Neural cell (in vitro differentiated cells): ENCODE measurements around the gene FRMPD4. TPM values are rescaled to one million over a fixed set of nuclear protein-coding genes. Genes with fewer than 3 reads are reported as not detected.

Source experiments
- H2AFZ ChIP-seq: fragments of 200-600, 300-800 bp; sonication (generic), shearing (Covaris generic); 2 replicates; pipeline ENCODE4 v1.6.0; 2014; ENCODE audit warnings: low read depth, mild to moderate bottlenecking, antibody characterized with exemption, low read length, moderate library complexity
- H3F3A ChIP-seq: fragments of 200-600 bp; shearing (Covaris generic); 2 replicates; pipeline ENCODE4 v1.6.1; 2016; ENCODE audit warnings: mild to moderate bottlenecking, moderate library complexity, mixed read lengths, antibody characterized with exemption, low read length; ENCODE audit not compliant: insufficient read depth, poor library complexity, severe bottlenecking
- H3K27ac ChIP-seq: fragments of 200-600, 300-800 bp; sonication (generic), shearing (Covaris generic); 2 replicates; pipeline ENCODE4 v1.5.1; 2014; ENCODE audit warnings: mild to moderate bottlenecking, low read length, moderate library complexity
- H3K27me3 ChIP-seq: fragments of 300-800, 200-600 bp; sonication (generic), shearing (Covaris generic); 2 replicates; pipeline ENCODE4 v1.6.0; 2014; ENCODE audit warnings: mild to moderate bottlenecking, low read depth, low read length, moderate library complexity; ENCODE audit not compliant: insufficient read depth
- H3K36me3 ChIP-seq: fragments of 300-800, 200-600 bp; sonication (generic), shearing (Covaris generic); 2 replicates; pipeline ENCODE4 v1.5.1; 2014; ENCODE audit warnings: mild to moderate bottlenecking, antibody characterized with exemption, low read length, moderate library complexity; ENCODE audit not compliant: insufficient read depth
- H3K4me2 ChIP-seq: fragments of 300-800, 200-600 bp; sonication (generic), shearing (Covaris generic); 2 replicates; pipeline ENCODE4 v1.6.0; 2014; ENCODE audit warnings: mild to moderate bottlenecking, low read length
- H3K4me3 ChIP-seq: fragments of 300-800, 200-600 bp; sonication (generic), shearing (Covaris generic); 2 replicates; pipeline ENCODE4 v1.5.1; 2014; ENCODE audit warnings: mild to moderate bottlenecking, low read length, moderate library complexity
- H3K79me2 ChIP-seq: fragments of 200-600 bp; shearing (Covaris generic); replicated peaks from 2 replicates; pipeline ENCODE4 v1.6.0; 2014; ENCODE audit warnings: mild to moderate bottlenecking, low read length, moderate library complexity; ENCODE audit not compliant: insufficient read depth
- H3K9ac ChIP-seq: fragments of 300-800, 200-600 bp; sonication (generic), shearing (Covaris generic); 2 replicates; pipeline ENCODE4 v1.6.1; 2016; ENCODE audit warnings: mild to moderate bottlenecking, low read length, mixed read lengths
- H3K9me2 ChIP-seq: fragments of 200-600 bp; shearing (Covaris generic); 2 replicates; pipeline ENCODE4 v1.6.1; 2016; ENCODE audit warnings: mild to moderate bottlenecking, low read length, mixed read lengths; ENCODE audit not compliant: insufficient read depth
- H3K9me3 ChIP-seq: fragments of 200-600, 300-800 bp; sonication (generic), shearing (Covaris generic); 2 replicates; pipeline ENCODE4 v1.6.1; 2016; ENCODE audit warnings: mild to moderate bottlenecking, mixed run types, low read length, moderate library complexity, mixed read lengths
- H4K20me1 ChIP-seq: fragments of 200-600 bp; shearing (Covaris generic); 2 replicates; pipeline ENCODE4 v1.6.1; 2016; ENCODE audit warnings: mild to moderate bottlenecking, mixed run types; ENCODE audit not compliant: insufficient read depth
- EP300 ChIP-seq: fragments of 450-650 bp; conservative IDR thresholded peaks from 2 replicates; pipeline ENCODE4 v1.6.1; 2014; ENCODE audit warnings: antibody characterized with exemption, mild to moderate bottlenecking, moderate library complexity; ENCODE audit not compliant: poor library complexity, severe bottlenecking
- EZH2 ChIP-seq: fragments of 200-600, 300-800 bp; shearing (Covaris generic), sonication (generic); IDR thresholded peaks from 2 replicates; pipeline ENCODE4 v1.6.1; 2014; ENCODE audit warnings: antibody characterized with exemption, low read length, borderline replicate concordance, mild to moderate bottlenecking; ENCODE audit not compliant: insufficient read depth, poor library complexity, severe bottlenecking
- MXI1 ChIP-seq: fragments of 450-650 bp; conservative IDR thresholded peaks from 2 replicates; pipeline ENCODE4 v1.6.1; 2014; ENCODE audit warnings: antibody characterized with exemption, mild to moderate bottlenecking; ENCODE audit not compliant: poor library complexity, severe bottlenecking
- POLR2AphosphoS5 ChIP-seq: IDR thresholded peaks from 2 replicates; pipeline ENCODE4 v1.6.1; 2012
- RAD21 ChIP-seq: fragments of 450-650 bp; conservative IDR thresholded peaks from 2 replicates; pipeline ENCODE4 v1.6.1; 2014; ENCODE audit warnings: antibody characterized with exemption, mild to moderate bottlenecking, moderate library complexity
- SMC3 ChIP-seq: fragments of 450-650 bp; conservative IDR thresholded peaks from 2 replicates; pipeline ENCODE4 v1.6.1; 2014; ENCODE audit warnings: antibody characterized with exemption, mild to moderate bottlenecking, moderate library complexity; ENCODE audit not compliant: poor library complexity
- TAF1 ChIP-seq: IDR thresholded peaks from 2 replicates; pipeline ENCODE4 v1.6.1; 2012; ENCODE audit warnings: low read depth
- polyA plus RNA-seq: library from polyadenylated mRNA; depleted of rRNA; stranded (reverse); fragments of >200 nt; gene quantifications from 2 replicates; pipeline ENCODE4 v1.2.3, GENCODE V29; 2014
- TF ChIP-seq, protein P1 (sequence below): IDR thresholded peaks from 2 replicates; pipeline ENCODE4 v1.6.1; 2012; ENCODE audit warnings: borderline replicate concordance
- TF ChIP-seq, protein P2 (sequence below): fragments of 450-650 bp; IDR thresholded peaks from 2 replicates; pipeline ENCODE4 v1.5.1; 2014; ENCODE audit warnings: antibody characterized with exemption, mild to moderate bottlenecking, moderate library complexity; ENCODE audit not compliant: poor library complexity, severe bottlenecking

FRMPD4 gene
- polyA plus RNA-seq, 1 donor from 2014 or later, result 1.2 TPM

DNA sequence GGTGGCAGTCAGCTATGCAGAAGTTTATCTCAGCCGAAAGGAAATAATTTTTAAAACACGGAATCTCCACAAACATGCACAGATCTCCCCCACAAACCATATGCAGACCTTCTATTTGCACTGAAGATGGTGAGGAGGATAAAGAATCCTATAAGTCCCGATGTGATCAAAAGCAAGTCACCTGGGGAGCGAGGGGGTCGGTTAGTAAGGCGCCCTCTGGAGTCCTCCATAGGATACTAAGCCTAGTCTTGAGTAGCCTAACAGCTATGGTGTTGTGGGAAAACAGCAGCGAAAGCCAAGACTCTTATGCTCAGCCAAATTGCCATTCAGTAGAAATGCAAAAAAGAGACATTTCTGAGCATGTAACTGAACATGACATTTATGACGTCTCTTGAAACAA, 210.9 kb downstream of the FRMPD4 start:
- Histone ChIP-seq H3K4me2 (no peak overlapping the region), H3K27ac (no peak overlapping the region), H2AFZ (no peak overlapping the region), H3F3A (no peaks in the 10 kb centered on the region), H3K9me2 (no peaks in the 10 kb centered on the region), H3K4me3 (no peak overlapping the region), H3K27me3 (no peaks in the 10 kb centered on the region), H3K9me3 (no peaks in the 10 kb centered on the region), H3K9ac (no peak overlapping the region), H3K36me3 (no peaks in the 10 kb centered on the region), H4K20me1 (no peaks in the 10 kb centered on the region), H3K79me2 (no peaks in the 10 kb centered on the region)
- no peak for TF ChIP-seq MXI1
- TF ChIP-seq SMC3, result no peak
- TF ChIP-seq, protein P1, sequence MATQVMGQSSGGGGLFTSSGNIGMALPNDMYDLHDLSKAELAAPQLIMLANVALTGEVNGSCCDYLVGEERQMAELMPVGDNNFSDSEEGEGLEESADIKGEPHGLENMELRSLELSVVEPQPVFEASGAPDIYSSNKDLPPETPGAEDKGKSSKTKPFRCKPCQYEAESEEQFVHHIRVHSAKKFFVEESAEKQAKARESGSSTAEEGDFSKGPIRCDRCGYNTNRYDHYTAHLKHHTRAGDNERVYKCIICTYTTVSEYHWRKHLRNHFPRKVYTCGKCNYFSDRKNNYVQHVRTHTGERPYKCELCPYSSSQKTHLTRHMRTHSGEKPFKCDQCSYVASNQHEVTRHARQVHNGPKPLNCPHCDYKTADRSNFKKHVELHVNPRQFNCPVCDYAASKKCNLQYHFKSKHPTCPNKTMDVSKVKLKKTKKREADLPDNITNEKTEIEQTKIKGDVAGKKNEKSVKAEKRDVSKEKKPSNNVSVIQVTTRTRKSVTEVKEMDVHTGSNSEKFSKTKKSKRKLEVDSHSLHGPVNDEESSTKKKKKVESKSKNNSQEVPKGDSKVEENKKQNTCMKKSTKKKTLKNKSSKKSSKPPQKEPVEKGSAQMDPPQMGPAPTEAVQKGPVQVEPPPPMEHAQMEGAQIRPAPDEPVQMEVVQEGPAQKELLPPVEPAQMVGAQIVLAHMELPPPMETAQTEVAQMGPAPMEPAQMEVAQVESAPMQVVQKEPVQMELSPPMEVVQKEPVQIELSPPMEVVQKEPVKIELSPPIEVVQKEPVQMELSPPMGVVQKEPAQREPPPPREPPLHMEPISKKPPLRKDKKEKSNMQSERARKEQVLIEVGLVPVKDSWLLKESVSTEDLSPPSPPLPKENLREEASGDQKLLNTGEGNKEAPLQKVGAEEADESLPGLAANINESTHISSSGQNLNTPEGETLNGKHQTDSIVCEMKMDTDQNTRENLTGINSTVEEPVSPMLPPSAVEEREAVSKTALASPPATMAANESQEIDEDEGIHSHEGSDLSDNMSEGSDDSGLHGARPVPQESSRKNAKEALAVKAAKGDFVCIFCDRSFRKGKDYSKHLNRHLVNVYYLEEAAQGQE, result no peak
- TF ChIP-seq EZH2, result no peak
- no peak for TF ChIP-seq RAD21
- TF ChIP-seq TAF1, result no peak
- TF ChIP-seq POLR2AphosphoS5, result no peak

DNA sequence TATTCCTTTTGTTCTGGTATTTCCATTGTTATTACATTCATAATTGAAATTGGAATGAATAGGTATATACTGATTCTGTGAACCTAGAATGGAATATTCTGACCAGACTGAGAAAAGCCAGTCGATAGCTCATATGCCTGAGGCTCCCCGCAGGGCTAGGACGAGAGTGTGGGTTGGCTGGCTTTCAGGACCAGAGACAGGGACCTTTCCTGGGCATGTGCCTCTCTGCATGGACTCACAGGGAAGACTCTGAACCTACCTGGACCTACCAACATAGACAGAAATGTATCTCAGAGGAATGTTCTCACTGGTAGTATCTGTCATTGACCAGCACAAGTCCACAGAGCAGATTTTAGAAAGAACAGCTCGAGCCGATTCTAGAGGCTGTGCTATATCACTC, 214.6 kb downstream of the FRMPD4 start:
- Histone ChIP-seq H3K27ac (no peak overlapping the region), H3K27me3 (no peaks in the 10 kb centered on the region), H2AFZ (no peak overlapping the region), H4K20me1 (no peaks in the 10 kb centered on the region), H3K36me3 (no peaks in the 10 kb centered on the region), H3K79me2 (no peaks in the 10 kb centered on the region), H3K9me3 (no peaks in the 10 kb centered on the region), H3K4me3 (no peak overlapping the region), H3K9ac (no peak overlapping the region), H3K9me2 (no peaks in the 10 kb centered on the region), H3F3A (no peaks in the 10 kb centered on the region), H3K4me2 (no peak overlapping the region)
- TF ChIP-seq TAF1 (no peak), EZH2 (no peak), SMC3 (no peak), MXI1 (no peak), RAD21 (no peak), POLR2AphosphoS5 (no peak), EP300 (no peak)
- TF ChIP-seq, protein P2, sequence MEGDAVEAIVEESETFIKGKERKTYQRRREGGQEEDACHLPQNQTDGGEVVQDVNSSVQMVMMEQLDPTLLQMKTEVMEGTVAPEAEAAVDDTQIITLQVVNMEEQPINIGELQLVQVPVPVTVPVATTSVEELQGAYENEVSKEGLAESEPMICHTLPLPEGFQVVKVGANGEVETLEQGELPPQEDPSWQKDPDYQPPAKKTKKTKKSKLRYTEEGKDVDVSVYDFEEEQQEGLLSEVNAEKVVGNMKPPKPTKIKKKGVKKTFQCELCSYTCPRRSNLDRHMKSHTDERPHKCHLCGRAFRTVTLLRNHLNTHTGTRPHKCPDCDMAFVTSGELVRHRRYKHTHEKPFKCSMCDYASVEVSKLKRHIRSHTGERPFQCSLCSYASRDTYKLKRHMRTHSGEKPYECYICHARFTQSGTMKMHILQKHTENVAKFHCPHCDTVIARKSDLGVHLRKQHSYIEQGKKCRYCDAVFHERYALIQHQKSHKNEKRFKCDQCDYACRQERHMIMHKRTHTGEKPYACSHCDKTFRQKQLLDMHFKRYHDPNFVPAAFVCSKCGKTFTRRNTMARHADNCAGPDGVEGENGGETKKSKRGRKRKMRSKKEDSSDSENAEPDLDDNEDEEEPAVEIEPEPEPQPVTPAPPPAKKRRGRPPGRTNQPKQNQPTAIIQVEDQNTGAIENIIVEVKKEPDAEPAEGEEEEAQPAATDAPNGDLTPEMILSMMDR, result no peak
- TF ChIP-seq, protein P1, result no peak
